AG09319 (cell line): Measurements from ENCODE around the gene COG4.

Source experiments
- DNase-seq: peaks from one replicate; pipeline ENCODE4 v3.0.0-alpha.2; 2010; ENCODE audit warnings: low read depth; ENCODE audit errors: extremely low read depth
- TF ChIP-seq, protein P1 (sequence below): IDR thresholded peaks from 2 replicates; pipeline ENCODE4 v1.5.1; 2011; ENCODE audit warnings: low read depth, mild to moderate bottlenecking, inconsistent platforms, low read length, moderate library complexity

Gene COG4

DNA sequence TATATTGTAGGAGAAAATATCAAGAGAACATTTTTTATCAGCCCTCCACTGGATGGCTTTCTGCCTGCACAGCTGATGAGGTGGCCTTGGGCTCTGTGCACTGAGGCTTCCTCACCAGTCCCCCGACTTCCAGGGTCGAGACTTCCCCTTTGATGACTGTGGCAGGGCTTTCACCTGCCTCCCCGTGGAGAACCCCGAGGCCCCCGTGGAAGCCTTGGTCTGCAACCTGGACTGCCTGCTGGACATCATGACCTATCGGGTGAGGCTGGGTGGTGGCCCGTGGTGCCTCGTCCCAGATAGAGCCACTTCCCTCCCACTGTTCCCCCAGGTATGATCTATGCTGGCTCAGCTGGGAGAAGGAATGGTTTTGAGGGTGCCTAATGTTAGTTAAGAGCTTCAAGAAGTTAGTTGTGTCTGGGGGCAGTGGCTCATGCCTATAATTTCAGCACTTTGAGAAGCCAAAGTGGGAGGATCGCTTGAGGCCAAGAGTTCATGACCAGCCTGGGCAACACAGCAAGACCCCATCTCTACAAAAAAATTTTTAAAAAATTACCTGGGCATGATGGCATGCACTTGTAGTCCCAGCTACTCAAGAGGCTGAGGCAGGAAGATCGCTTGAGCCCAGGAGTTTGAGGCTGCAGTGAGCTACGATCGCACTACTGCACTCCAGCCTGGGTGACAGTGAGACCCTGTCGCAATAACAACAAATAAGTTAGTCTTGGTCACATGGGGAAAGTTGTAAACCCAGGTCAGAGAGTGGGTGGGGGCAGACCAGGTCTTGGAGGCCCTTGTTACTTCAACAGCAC, 57.2 kb downstream of the COG4 start:
- TF ChIP-seq, protein P1, sequence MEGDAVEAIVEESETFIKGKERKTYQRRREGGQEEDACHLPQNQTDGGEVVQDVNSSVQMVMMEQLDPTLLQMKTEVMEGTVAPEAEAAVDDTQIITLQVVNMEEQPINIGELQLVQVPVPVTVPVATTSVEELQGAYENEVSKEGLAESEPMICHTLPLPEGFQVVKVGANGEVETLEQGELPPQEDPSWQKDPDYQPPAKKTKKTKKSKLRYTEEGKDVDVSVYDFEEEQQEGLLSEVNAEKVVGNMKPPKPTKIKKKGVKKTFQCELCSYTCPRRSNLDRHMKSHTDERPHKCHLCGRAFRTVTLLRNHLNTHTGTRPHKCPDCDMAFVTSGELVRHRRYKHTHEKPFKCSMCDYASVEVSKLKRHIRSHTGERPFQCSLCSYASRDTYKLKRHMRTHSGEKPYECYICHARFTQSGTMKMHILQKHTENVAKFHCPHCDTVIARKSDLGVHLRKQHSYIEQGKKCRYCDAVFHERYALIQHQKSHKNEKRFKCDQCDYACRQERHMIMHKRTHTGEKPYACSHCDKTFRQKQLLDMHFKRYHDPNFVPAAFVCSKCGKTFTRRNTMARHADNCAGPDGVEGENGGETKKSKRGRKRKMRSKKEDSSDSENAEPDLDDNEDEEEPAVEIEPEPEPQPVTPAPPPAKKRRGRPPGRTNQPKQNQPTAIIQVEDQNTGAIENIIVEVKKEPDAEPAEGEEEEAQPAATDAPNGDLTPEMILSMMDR, result no peak
- DNase-seq, result no peak

DNA sequence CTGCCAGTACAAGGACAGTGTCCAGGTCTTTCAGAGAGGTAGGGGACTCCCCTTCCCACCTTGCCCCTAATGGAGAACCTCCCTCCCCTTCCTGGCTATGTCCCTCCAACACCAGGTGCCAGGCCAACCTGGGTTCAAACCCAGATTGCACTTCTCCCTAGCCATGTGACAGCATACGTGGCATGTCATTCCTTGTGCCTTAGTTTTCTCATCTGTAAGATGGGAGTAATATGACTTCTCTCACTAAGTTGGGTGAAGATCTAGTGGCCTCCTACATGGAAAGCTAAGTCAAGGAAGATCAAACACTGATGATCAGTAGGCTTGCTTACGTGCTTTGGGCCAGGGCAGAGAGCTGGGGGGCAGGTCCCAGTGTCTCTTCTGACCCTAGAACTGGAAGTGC, 60.1 kb downstream of the COG4 start:
- TF ChIP-seq, protein P1, result no peak
- DNase-seq, result no peak

DNA sequence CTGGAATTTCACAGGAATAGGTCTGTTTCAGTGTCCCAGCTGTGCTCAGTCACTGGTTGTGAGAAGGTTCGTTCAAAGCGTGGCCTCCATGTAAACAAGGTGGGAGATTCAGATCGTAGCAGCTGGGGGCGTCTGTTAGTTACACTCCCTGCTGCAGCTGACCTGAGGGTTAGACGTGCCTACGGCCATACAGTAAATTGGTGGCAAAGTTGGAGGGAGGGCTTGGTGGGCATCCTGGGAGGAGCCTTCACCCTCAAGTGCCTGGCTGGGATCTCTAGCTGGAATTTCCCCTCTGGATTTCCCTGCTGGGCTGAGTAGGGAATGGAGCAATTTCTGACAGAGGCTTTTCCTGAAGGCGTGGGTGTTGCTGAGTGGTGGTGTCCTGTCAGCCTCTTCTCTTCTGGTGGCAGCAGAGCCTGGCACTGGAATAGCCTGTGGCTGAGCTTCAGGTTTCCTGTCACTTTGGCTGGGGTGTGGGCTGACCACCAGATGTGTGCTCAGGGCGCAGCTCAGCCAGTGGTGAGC, 62.6 kb downstream of the COG4 start:
- TF ChIP-seq, protein P1, result no peak
- no peak for DNase-seq

DNA sequence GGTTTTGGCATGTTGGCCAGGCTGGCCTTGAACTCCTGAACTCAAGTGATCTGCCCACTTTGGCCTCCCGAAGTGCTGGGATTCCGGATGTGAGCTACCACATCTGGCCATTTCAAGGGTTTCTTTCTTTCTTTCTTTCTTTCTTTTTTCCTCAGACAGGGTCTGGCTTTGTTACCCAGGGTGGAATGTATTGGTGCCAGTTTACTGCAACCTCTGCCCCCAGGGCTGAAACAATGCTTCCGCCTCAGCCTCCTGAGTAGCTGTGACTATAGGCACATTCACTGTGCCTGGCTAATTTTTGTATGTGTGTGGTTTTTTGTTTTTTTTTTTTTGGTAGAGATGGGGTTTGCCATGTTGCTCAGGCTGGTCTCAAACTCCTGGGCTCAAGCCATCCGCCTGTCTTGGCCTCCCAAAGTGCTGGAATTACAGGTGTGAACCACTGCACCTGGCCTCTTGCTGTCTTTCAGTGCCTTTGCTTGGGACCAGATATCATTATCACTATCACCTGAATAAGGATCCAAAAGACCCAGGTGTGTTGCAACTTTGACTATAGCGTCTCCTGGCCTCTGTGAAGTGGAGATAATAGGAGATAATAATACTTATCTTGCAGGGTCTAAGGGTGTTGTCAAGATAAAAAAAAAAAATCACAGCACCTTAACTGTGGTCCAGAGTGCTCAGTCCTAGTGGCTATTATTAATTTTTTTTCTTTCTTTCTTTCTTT, 65.7 kb downstream of the COG4 start:
- TF ChIP-seq, protein P1, result no peak
- no peak for DNase-seq

DNA sequence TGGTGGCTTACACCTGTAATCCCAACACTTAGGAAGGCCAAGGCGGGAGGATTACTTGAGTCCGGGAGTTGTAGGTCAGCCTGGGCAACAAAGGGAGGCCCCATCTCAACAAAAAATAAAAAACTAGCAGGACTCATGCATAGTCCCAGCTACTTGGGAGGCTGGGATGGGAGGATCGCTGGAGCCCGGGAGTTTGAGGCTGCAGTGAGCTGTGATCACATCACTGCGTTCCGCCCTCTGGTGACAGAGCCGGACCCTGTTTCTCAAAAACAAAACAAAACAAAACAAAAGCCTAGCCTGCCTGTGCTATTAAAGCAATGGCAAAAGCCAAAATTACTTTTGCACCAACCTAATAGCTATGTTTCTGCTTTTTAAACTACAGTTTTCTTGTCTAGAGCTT, 67.4 kb downstream of the COG4 start:
- TF ChIP-seq, protein P1, result no peak

DNA sequence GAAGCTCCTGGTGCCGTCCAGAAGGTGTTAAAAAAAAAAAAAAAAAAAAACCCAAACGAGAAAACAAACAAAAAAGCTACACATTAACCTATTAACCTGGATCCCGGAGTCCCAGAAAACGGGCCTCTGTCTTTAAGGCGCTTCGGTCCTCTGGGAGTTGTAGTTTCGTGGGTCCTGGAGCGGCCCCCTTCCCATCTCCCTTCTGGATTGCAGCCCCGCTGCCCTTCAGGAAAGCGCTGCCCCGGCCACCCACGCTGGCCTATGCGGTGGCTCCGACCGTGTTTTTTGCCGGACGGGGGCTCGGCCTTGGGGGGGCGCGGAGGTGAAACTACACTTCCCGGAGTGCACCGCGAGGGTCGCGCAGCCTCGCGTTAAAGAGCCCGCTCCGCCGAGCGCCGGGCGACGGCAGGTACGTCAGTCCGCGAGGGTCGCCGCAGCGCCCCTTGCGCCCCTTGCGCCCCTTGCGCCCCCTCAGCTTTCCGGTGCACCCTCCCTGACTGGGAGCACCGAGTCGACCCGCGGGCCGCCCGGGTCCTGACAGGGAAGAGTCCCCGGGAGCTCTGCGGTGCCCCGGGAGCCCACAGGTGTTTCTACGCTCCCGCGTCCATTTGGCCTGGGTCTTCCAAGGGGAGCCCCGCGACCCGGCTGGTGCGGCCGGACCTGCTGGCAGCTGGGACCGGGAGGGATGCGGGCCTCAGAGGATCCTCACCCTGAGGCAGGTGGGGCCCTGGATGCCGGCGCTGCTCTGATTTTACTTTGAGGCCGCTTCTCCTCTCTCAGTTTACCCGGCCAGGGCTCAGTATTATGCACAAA, 68.9 kb downstream of the COG4 start, which contains the start of gene FCSK:
Gene FCSK, plus strand, starts transcription at position 374 of the 813 bp plus-strand sequence. CDS start 8,596 bp downstream, outside the sequence.
- no peak for DNase-seq

More for the DNA sequence above, 67.4 kb downstream of the COG4 start:
- no peak for DNase-seq

More for the DNA sequence above, 68.9 kb downstream of the COG4 start, which contains the start of gene FCSK:
- TF ChIP-seq, protein P1, result no peak
